ENCODE measurements around the gene UNC45B. TPM values are rescaled to one million over a fixed set of nuclear protein-coding genes. Genes with fewer than 3 reads are reported as not detected.
A peak's percentile ranks its signal among the peaks of the same experiment; 100 is the strongest.

The UNC45B gene
- total RNA-seq, 2 donors from 2014 or later, result not detected

- peaks cover 6% of the 10 kb centered on the region for H3K36me3 Mint-ChIP-seq (ENCODE audit: low read depth)
- no peaks in the 10 kb centered on the region for H3K27me3 Mint-ChIP-seq
- no peak overlapping the region for H3K27ac Mint-ChIP-seq
- no peak for ATAC-seq (replicated peaks)
- H3K4me1 Mint-ChIP-seq, result peaks cover 46% of the 10 kb centered on the region
- H3K9me3 Mint-ChIP-seq, result no peaks in the 10 kb centered on the region
- H3K4me3 Mint-ChIP-seq, result no peak overlapping the region
These were observed 89.2 kb downstream of the UNC45B start for GRCh38 chr17:35236821-35237220.

GRCh38 chr17:35238821-35239220, 91.2 kb downstream of the UNC45B start:
- H3K27me3 Mint-ChIP-seq, result no peaks in the 10 kb centered on the region
- H3K27ac Mint-ChIP-seq, result peak overlapping the region; percentile 65
- peaks cover 50% of the 10 kb centered on the region for H3K4me1 Mint-ChIP-seq
- peak; percentile 30 for ATAC-seq (replicated peaks)
- H3K4me3 Mint-ChIP-seq, result peak overlapping the region; percentile 90
- H3K36me3 Mint-ChIP-seq (ENCODE audit: low read depth), result peaks cover 15% of the 10 kb centered on the region
- H3K9me3 Mint-ChIP-seq, result no peaks in the 10 kb centered on the region

Other genes with a start within 250 kb of the UNC45B start
- 1 to 10 TPM in 1 of 2 donors, under 1 TPM in 1; 0.76 to 1.7 TPM for gene CCT6B, start 186.4 kb upstream of the UNC45B start, total RNA-seq
- 10 to 100 TPM; 20.1 to 23.2 TPM for gene ZNF830, start 186.3 kb upstream of the UNC45B start, total RNA-seq
- gene LIG3, start 167.3 kb upstream of the UNC45B start, total RNA-seq, result 10 to 100 TPM; 52.9 to 54.3 TPM
- 10 to 100 TPM; 32.9 to 51.1 TPM for gene RFFL, start 84.1 kb upstream of the UNC45B start, total RNA-seq
- gene RAD51D, start 28.0 kb upstream of the UNC45B start, total RNA-seq, result 10 to 100 TPM; 23.9 to 36.6 TPM
- gene FNDC8, start 26.2 kb upstream of the UNC45B start, total RNA-seq, result not detected
- 10 to 100 TPM; 15.8 to 38.9 TPM for gene NLE1, start 5.5 kb upstream of the UNC45B start, total RNA-seq
- not detected for gene SLC35G3, start 46.6 kb downstream of the UNC45B start, total RNA-seq
- 10 to 100 TPM; 31.3 to 45.6 TPM for gene SLFN5, start 95.3 kb downstream of the UNC45B start, total RNA-seq
- 100 to 1,000 TPM in 1 of 2 donors, 10 to 100 TPM in 1; 77.5 to 112 TPM for gene SLFN11, start 225.8 kb downstream of the UNC45B start, total RNA-seq